Panc1 (cell line): ENCODE measurements around the gene WDR59. TPM values are rescaled to one million over a fixed set of nuclear protein-coding genes. Genes with fewer than 3 reads are reported as not detected.

Experiments
- ATAC-seq: fragments of 200-7000 bp; cut with Tn5 transposase; 2 replicates; pipeline ENCODE4 v1.9.1; 2020; ENCODE audit warnings: mild to moderate bottlenecking, moderate library complexity
- BruUV-seq: library from RNA; stranded (reverse); fragments of 400-500 nt; replicated peaks from 2 replicates; lab custom pipeline; 2021; lab: Mats Ljungman, UMichigan
- CTCF ChIA-PET: fragments of 300-600 bp; sonication (Branson Sonifier 250); formaldehyde crosslinking; loops from one replicate; lab custom pipeline; 2022; ENCODE audit warnings: antibody characterized with exemption; lab: Charles Lee
- POLR2A ChIA-PET: fragments of 300-600 bp; sonication (Branson Sonifier 250); formaldehyde crosslinking; loops from one replicate; lab custom pipeline; 2022; ENCODE audit warnings: antibody characterized with exemption; lab: Charles Lee
- DNase-seq: peaks from one replicate; pipeline ENCODE4 v3.0.0-alpha.2; 2010; ENCODE audit warnings: low read depth, low spot score
- H3K27ac ChIP-seq: 2 replicates; pipeline ENCODE4 v1.5.1; 2011; ENCODE audit warnings: mild to moderate bottlenecking, low read length, inconsistent platforms
- H3K27me3 ChIP-seq: fragments of 200-500 bp; sonication (Bioruptor generic); 2 replicates; pipeline ENCODE4 v1.6.0; 2014; ENCODE audit warnings: low read length, inconsistent platforms; ENCODE audit not compliant: control insufficient read depth, insufficient read depth
- H3K36me3 ChIP-seq: fragments of 200-500 bp; sonication (Bioruptor generic); 2 replicates; pipeline ENCODE4 v1.5.1; 2014; ENCODE audit warnings: inconsistent platforms, mild to moderate bottlenecking, low read length, moderate library complexity; ENCODE audit not compliant: control insufficient read depth, insufficient read depth
- H3K4me1 ChIP-seq: 2 replicates; pipeline ENCODE4 v1.5.1; 2011; ENCODE audit warnings: inconsistent platforms, mild to moderate bottlenecking, low read length, moderate library complexity; ENCODE audit not compliant: control insufficient read depth, insufficient read depth
- H3K4me3 ChIP-seq, 2 experiments: 2 replicates each; pipeline ENCODE4 v1.5.1; 2011 to 2012; ENCODE audit warnings: low read depth in 2 of 2, low read length in 2 of 2, mild to moderate bottlenecking in 2 of 2, inconsistent platforms in 1 of 2, moderate library complexity in 1 of 2
- H3K9me3 ChIP-seq: fragments of 200-500 bp; sonication (Bioruptor generic); 2 replicates; pipeline ENCODE4 v1.5.1; 2014; ENCODE audit warnings: low read depth, mild to moderate bottlenecking, inconsistent platforms, low read length, moderate library complexity; ENCODE audit not compliant: control insufficient read depth, insufficient read depth
- POLR2AphosphoS5 ChIP-seq: IDR thresholded peaks from 2 replicates; pipeline ENCODE4 v1.6.1; 2012; ENCODE audit warnings: mild to moderate bottlenecking, low read depth, low read length, moderate library complexity
- TCF7L2 ChIP-seq: IDR thresholded peaks from 2 replicates; pipeline ENCODE4 v1.6.1; 2011; ENCODE audit warnings: mild to moderate bottlenecking, low read depth, low read length, inconsistent platforms
- in situ Hi-C: cut with HindIII; loops from 2 replicates; pipeline ENCODE4 v1.10.0; 2016; ENCODE audit warnings: low sequenced_read_pairs, low pct_unique_long_range_greater_than_20kb
- intact Hi-C: fragments of 100-400 bp; cut with micrococcal nuclease; formaldehyde crosslinking; loops from one replicate; pipeline ENCODE4 v1.10.0; 2022; ENCODE audit not compliant: unreplicated experiment
- total RNA-seq: library from RNA; stranded (reverse); gene quantifications from one replicate; pipeline ENCODE4 v1.2.1, GENCODE V29; 2021; ENCODE audit not compliant: unreplicated experiment

The WDR59 gene
- total RNA-seq, 1 experiment from 2014 or later = 58.7 TPM

DNA sequence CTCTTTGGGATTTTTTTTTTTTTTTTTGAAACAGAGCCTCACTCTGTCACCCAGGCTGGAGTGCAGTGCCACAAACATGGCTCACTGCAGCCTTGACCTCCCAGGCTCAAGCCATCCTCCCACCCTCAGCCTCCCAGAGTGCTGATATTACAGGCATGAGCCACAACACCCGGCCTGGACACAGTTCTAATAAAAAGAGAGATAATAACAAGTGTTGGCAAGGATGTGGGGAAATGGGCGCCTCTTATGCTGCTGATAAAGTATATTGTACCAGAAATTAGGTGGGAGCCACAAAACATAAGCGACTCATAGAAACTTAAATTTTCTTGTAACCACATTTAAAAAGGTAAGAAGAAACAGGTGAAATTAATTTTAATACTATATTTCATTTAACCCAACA lies 159.9 kb downstream of the WDR59 start:
- Histone ChIP-seq H3K4me3 (no peak overlapping the region), H3K27me3 (peaks cover 2% of the 10 kb centered on the region; the same call in 1 of the 2 replicates), H3K36me3 (no peaks in the 10 kb centered on the region), H3K27ac (no peak overlapping the region), H3K9me3 (no peaks in the 10 kb centered on the region), H3K4me1 (no peaks in the 10 kb centered on the region)
- TF ChIP-seq TCF7L2 (no peak), POLR2AphosphoS5 (no peak)
- in situ Hi-C loops = no loop called here
- intact Hi-C loops = no loop called here
- POLR2A ChIA-PET = interaction anchor here (0.6 kb wide), 1 partner anchor 230 kb away, joined by 4 read pairs; no protein-coding TSS in a partner anchor
- no peak for ATAC-seq
- CTCF ChIA-PET = no interaction called here
- BruUV-seq = no TSS peak
- DNase-seq = no peak

Other genes with a start within 250 kb of the WDR59 start
- 0.15 TPM for gene FA2H, start 210.3 kb downstream of the WDR59 start, total RNA-seq
- 52.3 TPM for gene ZNRF1, start 13.9 kb upstream of the WDR59 start, total RNA-seq
- gene LDHD, start 131.7 kb upstream of the WDR59 start, total RNA-seq = 3.1 TPM
- gene ZFP1, start 163.4 kb upstream of the WDR59 start, total RNA-seq = 10.0 TPM
- gene CTRB2, start 222.0 kb upstream of the WDR59 start, total RNA-seq = 5.0 TPM
- gene CTRB1, start 233.9 kb upstream of the WDR59 start, total RNA-seq = 2.7 TPM